ENCODE data around the gene REPIN1.

The REPIN1 gene

GRCh38 chr7:150361807-150362621, 6.6 kb upstream of the REPIN1 start:
- no peak for DNase-seq

- DNase-seq, result no peak
These were observed 5.3 kb upstream of the REPIN1 start for GRCh38 chr7:150363370-150363769.

- no peak for DNase-seq
These were observed 4.8 kb upstream of the REPIN1 start for GRCh38 chr7:150363872-150364271.

GRCh38 chr7:150365194-150365593, 3.4 kb upstream of the REPIN1 start:
- no peak for DNase-seq

- DNase-seq, result no peak
These were observed 2.8 kb upstream of the REPIN1 start for GRCh38 chr7:150365673-150366398.

GRCh38 chr7:150367677-150368095, 936 bp upstream of the REPIN1 start:
- no peak for DNase-seq

- DNase-seq, result peak; percentile 77
These were observed 494 bp downstream of the REPIN1 start for GRCh38 chr7:150368884-150369747.

- no peak for DNase-seq
These were observed 1.3 kb downstream of the REPIN1 start for GRCh38 chr7:150369748-150370501.

GRCh38 chr7:150370612-150371071, 2.0 kb downstream of the REPIN1 start:
- no peak for DNase-seq

- no peak for DNase-seq
These were observed 2.7 kb downstream of the REPIN1 start for GRCh38 chr7:150371131-150371995.

GRCh38 chr7:150371996-150372270, 3.3 kb downstream of the REPIN1 start:
- DNase-seq, result no peak

GRCh38 chr7:150372271-150373048, 3.8 kb downstream of the REPIN1 start:
- no peak for DNase-seq

GRCh38 chr7:150373049-150373801, 4.6 kb downstream of the REPIN1 start:
- no peak for DNase-seq

GRCh38 chr7:150374026-150374425, 5.4 kb downstream of the REPIN1 start:
- no peak for DNase-seq

- no peak for DNase-seq
These were observed 5.8 kb downstream of the REPIN1 start for GRCh38 chr7:150374472-150374871.

- DNase-seq, result peak; percentile 61
These were observed 7.3 kb downstream of the REPIN1 start for GRCh38 chr7:150375662-150376521.

- DNase-seq, result no peak
These were observed 7.9 kb downstream of the REPIN1 start for GRCh38 chr7:150376560-150376959.

- no peak for DNase-seq
These were observed 8.6 kb downstream of the REPIN1 start for GRCh38 chr7:150377196-150377595.

- no peak for DNase-seq
These were observed 9.0 kb downstream of the REPIN1 start for GRCh38 chr7:150377635-150378034.

Data from activated naive CD4-positive, alpha-beta T cell treated with anti-CD3 and anti-CD28 coated beads, Interleukin-2, amount 50 U/mL, for 16 hours (primary cell).